ENCODE data around the gene ANAPC16.

The ANAPC16 gene

DNA sequence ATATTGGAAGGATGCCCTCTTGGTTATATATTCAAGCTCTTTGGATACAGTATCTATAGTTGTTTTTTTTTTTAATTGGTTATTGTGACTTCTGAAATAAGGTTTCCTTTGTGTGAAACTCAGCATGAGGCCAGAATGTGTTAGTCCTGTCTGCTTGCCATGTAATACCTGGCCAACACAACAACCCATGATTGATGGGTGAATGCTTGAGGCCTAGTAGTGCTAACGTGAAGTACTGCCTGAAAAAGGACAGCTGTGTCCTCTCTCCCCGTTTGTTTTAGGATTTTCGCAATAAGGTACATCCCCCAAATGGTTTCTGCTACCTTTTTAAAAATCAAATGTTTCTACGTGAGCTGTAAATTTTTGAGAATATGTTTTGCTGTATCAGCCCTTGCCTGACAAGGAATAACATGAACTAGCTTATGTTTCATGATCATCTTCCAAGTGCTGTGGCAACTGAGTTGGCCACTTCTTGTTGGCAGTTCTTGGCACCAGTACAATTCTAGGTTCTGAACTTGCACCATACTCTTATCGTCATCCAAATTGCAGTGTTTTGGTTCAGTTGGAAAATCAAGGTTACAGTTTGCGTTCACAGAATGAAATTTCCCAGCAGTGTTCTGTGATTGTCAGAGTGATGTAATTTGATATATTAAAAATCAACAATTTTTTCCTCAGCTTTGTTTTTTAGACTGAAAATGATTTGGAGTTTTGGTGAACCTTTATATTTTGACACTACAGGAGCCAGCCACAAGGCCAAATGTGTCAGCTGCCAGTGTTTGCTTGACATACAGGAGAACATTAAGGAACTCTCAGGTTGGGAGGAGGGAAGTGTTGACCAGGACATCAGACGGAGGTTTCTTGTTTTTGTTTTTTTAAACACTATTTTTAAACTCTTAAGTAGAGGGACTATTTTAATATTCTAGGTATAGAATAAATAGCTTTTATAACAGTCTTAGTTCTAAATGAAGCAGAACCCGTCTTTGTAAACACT, 13.7 kb downstream of the ANAPC16 start:
- no peak for DNase-seq
- H4K20me1 ChIP-seq (ENCODE audit: insufficient read depth, low read length) = no peaks in the 10 kb centered on the region
- no peaks in the 10 kb centered on the region for H3K4me1 ChIP-seq (ENCODE audit: insufficient read depth, low read length)
- H3K4me3 ChIP-seq (ENCODE audit: low read depth in 1 of 2, low read length in 2 of 2) = no peak overlapping the region
- H3K27ac ChIP-seq (ENCODE audit: low read length) = no peak overlapping the region
- H3K79me2 ChIP-seq (ENCODE audit: insufficient read depth, low read length) = peaks cover 63% of the 10 kb centered on the region
- H3K9ac ChIP-seq (ENCODE audit: low read depth, low read length) = no peak overlapping the region
- H2AFZ ChIP-seq (ENCODE audit: low read depth, low read length) = no peak overlapping the region
- H3K27me3 ChIP-seq (ENCODE audit: insufficient read depth, low read length, poor library complexity) = no peaks in the 10 kb centered on the region
- no peaks in the 10 kb centered on the region for H3K9me3 ChIP-seq (ENCODE audit: insufficient read depth, low read length, severe bottlenecking)
- ATAC-seq (ENCODE audit: insufficient read depth, low read depth) = no peak
- peaks cover 60% of the 10 kb centered on the region for H3K36me3 ChIP-seq (ENCODE audit: insufficient read depth, low read length)
- no peak overlapping the region for H3K4me2 ChIP-seq (ENCODE audit: insufficient read depth, low read length)
- TF ChIP-seq EZH2 (IDR thresholded peaks at IDR 0.05; ENCODE audit: borderline replicate concordance, low read depth, low read length, severe bottlenecking) = no peak
- TF ChIP-seq, protein P1, sequence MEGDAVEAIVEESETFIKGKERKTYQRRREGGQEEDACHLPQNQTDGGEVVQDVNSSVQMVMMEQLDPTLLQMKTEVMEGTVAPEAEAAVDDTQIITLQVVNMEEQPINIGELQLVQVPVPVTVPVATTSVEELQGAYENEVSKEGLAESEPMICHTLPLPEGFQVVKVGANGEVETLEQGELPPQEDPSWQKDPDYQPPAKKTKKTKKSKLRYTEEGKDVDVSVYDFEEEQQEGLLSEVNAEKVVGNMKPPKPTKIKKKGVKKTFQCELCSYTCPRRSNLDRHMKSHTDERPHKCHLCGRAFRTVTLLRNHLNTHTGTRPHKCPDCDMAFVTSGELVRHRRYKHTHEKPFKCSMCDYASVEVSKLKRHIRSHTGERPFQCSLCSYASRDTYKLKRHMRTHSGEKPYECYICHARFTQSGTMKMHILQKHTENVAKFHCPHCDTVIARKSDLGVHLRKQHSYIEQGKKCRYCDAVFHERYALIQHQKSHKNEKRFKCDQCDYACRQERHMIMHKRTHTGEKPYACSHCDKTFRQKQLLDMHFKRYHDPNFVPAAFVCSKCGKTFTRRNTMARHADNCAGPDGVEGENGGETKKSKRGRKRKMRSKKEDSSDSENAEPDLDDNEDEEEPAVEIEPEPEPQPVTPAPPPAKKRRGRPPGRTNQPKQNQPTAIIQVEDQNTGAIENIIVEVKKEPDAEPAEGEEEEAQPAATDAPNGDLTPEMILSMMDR (IDR thresholded peaks at IDR 0.05; ENCODE audit: borderline replicate concordance, extremely low read depth, low read length, poor library complexity, severe bottlenecking) = no peak

DNA sequence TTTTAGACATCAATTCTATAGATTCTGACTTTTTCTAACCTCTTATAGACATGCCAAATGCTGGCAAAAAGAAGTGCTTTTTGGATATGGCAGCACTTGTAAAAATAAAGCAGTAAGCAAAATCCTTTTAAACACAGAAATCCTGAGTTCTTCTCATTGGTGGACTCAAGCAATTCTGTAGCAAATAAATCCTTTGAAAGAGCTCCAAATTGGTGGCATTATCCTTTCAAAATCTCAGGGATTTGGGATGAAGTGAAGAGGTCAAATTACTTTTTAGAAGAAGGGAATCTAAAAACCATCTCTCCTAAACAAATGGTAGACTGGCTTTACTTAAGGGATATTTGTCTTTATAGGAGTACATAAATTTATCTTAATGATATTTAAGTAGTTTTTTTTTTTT, 17.8 kb downstream of the ANAPC16 start:
- TF ChIP-seq EZH2 (IDR thresholded peaks at IDR 0.05; ENCODE audit: borderline replicate concordance, low read depth, low read length, severe bottlenecking) = no peak
- TF ChIP-seq, protein P1 (IDR thresholded peaks at IDR 0.05; ENCODE audit: borderline replicate concordance, extremely low read depth, low read length, poor library complexity, severe bottlenecking) = no peak

DNA sequence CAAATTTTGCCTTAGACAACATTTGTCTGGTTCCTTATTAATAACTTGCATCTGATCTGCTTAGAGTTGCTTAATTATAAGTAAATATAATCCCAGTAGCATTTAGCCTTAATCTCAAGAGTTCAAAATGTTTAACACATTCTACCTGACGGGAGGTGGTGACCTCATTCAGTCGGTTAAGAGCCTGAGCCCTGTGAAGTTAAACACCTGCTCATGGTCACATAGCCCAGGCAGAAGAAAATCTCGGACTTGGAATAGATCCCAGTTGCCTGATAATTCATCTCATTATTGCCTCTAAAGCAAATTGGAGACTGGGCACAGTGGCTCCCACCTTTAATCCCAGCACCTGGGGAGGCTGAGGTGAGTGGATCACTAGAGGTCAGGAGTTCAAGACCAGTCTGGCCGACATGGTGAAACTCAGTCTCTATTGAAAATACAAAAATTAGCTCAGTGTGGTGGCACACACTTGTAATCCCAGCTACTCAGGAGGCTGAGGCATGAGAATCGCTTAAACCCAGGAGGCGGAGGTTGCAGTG, 18.8 kb downstream of the ANAPC16 start:
- Histone ChIP-seq H3K4me3 (ENCODE audit: low read depth in 1 of 2, low read length in 2 of 2) (no peak overlapping the region), H3K36me3 (ENCODE audit: insufficient read depth, low read length) (peaks cover 67% of the 10 kb centered on the region), H3K4me2 (ENCODE audit: insufficient read depth, low read length) (no peak overlapping the region), H3K27me3 (ENCODE audit: insufficient read depth, low read length, poor library complexity) (no peaks in the 10 kb centered on the region), H2AFZ (ENCODE audit: low read depth, low read length) (no peak overlapping the region), H3K79me2 (ENCODE audit: insufficient read depth, low read length) (peaks cover 19% of the 10 kb centered on the region), H3K9ac (ENCODE audit: low read depth, low read length) (no peak overlapping the region), H3K4me1 (ENCODE audit: insufficient read depth, low read length) (no peaks in the 10 kb centered on the region), H4K20me1 (ENCODE audit: insufficient read depth, low read length) (no peaks in the 10 kb centered on the region), H3K9me3 (ENCODE audit: insufficient read depth, low read length, severe bottlenecking) (no peaks in the 10 kb centered on the region), H3K27ac (ENCODE audit: low read length) (no peak overlapping the region)
- DNase-seq = no peak
- TF ChIP-seq, protein P1 (IDR thresholded peaks at IDR 0.05; ENCODE audit: borderline replicate concordance, extremely low read depth, low read length, poor library complexity, severe bottlenecking) = no peak
- no peak for TF ChIP-seq EZH2 (IDR thresholded peaks at IDR 0.05; ENCODE audit: borderline replicate concordance, low read depth, low read length, severe bottlenecking)
- ATAC-seq (ENCODE audit: insufficient read depth, low read depth) = no peak

More for the DNA sequence above, 17.8 kb downstream of the ANAPC16 start:
- H4K20me1 ChIP-seq (ENCODE audit: insufficient read depth, low read length) = no peaks in the 10 kb centered on the region
- H3K27me3 ChIP-seq (ENCODE audit: insufficient read depth, low read length, poor library complexity) = no peaks in the 10 kb centered on the region
- H3K27ac ChIP-seq (ENCODE audit: low read length) = no peak overlapping the region
- no peak for ATAC-seq (ENCODE audit: insufficient read depth, low read depth)
- H3K9me3 ChIP-seq (ENCODE audit: insufficient read depth, low read length, severe bottlenecking) = no peaks in the 10 kb centered on the region
- no peak overlapping the region for H3K4me3 ChIP-seq (ENCODE audit: low read depth in 1 of 2, low read length in 2 of 2)
- H3K9ac ChIP-seq (ENCODE audit: low read depth, low read length) = no peak overlapping the region
- H3K36me3 ChIP-seq (ENCODE audit: insufficient read depth, low read length) = peaks cover 72% of the 10 kb centered on the region
- H2AFZ ChIP-seq (ENCODE audit: low read depth, low read length) = no peak overlapping the region
- no peaks in the 10 kb centered on the region for H3K4me1 ChIP-seq (ENCODE audit: insufficient read depth, low read length)
- DNase-seq = no peak
- H3K79me2 ChIP-seq (ENCODE audit: insufficient read depth, low read length) = peaks cover 28% of the 10 kb centered on the region
- H3K4me2 ChIP-seq (ENCODE audit: insufficient read depth, low read length) = no peak overlapping the region

Data from DND-41 (cell line).